HG03432 (cell line): ENCODE data around the gene AKT2.

Experiments
- ATAC-seq: cut with Tn5 transposase; IDR thresholded peaks from one replicate; pipeline ENCODE4 v1.9.1; 2021; ENCODE audit warnings: mild to moderate bottlenecking, moderate library complexity; ENCODE audit not compliant: unreplicated experiment

Gene AKT2

GRCh38 chr19:40192758-40193586, 92.2 kb downstream of the AKT2 start:
- ATAC-seq: no peak

- peak; percentile 20 for ATAC-seq
Measured at GRCh38 chr19:40191836-40192646, 93.1 kb downstream of the AKT2 start.

GRCh38 chr19:40190891-40191835, 94.0 kb downstream of the AKT2 start, which contains the start of gene MAP3K10:
TSS of gene MAP3K10 (plus strand) at chr19:40191426. CDS start at chr19:40192032, 606 bp downstream.
- peak; percentile 82 for ATAC-seq

- ATAC-seq: no peak
Measured at GRCh38 chr19:40184273-40184672, 100.9 kb downstream of the AKT2 start.
